Panc1 (cell line): ENCODE data around the gene TIMM17A. TPM values are rescaled to one million over a fixed set of nuclear protein-coding genes. Genes with fewer than 3 reads are reported as not detected.

Experiments used
- ATAC-seq: fragments of 200-7000 bp; cut with Tn5 transposase; 2 replicates; pipeline ENCODE4 v1.9.1; 2020; ENCODE audit warnings: mild to moderate bottlenecking, moderate library complexity
- BruUV-seq: library from RNA; stranded (reverse); fragments of 400-500 nt; replicated peaks from 2 replicates; lab custom pipeline; 2021; lab: Mats Ljungman, UMichigan
- CTCF ChIA-PET: fragments of 300-600 bp; sonication (Branson Sonifier 250); formaldehyde crosslinking; loops from one replicate; lab custom pipeline; 2022; ENCODE audit warnings: antibody characterized with exemption; lab: Charles Lee
- POLR2A ChIA-PET: fragments of 300-600 bp; sonication (Branson Sonifier 250); formaldehyde crosslinking; loops from one replicate; lab custom pipeline; 2022; ENCODE audit warnings: antibody characterized with exemption; lab: Charles Lee
- DNase-seq: peaks from one replicate; pipeline ENCODE4 v3.0.0-alpha.2; 2010; ENCODE audit warnings: low read depth, low spot score
- H3K27ac ChIP-seq: 2 replicates; pipeline ENCODE4 v1.5.1; 2011; ENCODE audit warnings: mild to moderate bottlenecking, low read length, inconsistent platforms
- H3K27me3 ChIP-seq: fragments of 200-500 bp; sonication (Bioruptor generic); 2 replicates; pipeline ENCODE4 v1.6.0; 2014; ENCODE audit warnings: low read length, inconsistent platforms; ENCODE audit not compliant: control insufficient read depth, insufficient read depth
- H3K36me3 ChIP-seq: fragments of 200-500 bp; sonication (Bioruptor generic); 2 replicates; pipeline ENCODE4 v1.5.1; 2014; ENCODE audit warnings: inconsistent platforms, mild to moderate bottlenecking, low read length, moderate library complexity; ENCODE audit not compliant: control insufficient read depth, insufficient read depth
- H3K4me1 ChIP-seq: 2 replicates; pipeline ENCODE4 v1.5.1; 2011; ENCODE audit warnings: inconsistent platforms, mild to moderate bottlenecking, low read length, moderate library complexity; ENCODE audit not compliant: control insufficient read depth, insufficient read depth
- H3K4me3 ChIP-seq, 2 experiments: 2 replicates each; pipeline ENCODE4 v1.5.1; 2011 to 2012; ENCODE audit warnings: low read depth in 2 of 2, low read length in 2 of 2, mild to moderate bottlenecking in 2 of 2, inconsistent platforms in 1 of 2, moderate library complexity in 1 of 2
- H3K9me3 ChIP-seq: fragments of 200-500 bp; sonication (Bioruptor generic); 2 replicates; pipeline ENCODE4 v1.5.1; 2014; ENCODE audit warnings: low read depth, mild to moderate bottlenecking, inconsistent platforms, low read length, moderate library complexity; ENCODE audit not compliant: control insufficient read depth, insufficient read depth
- POLR2AphosphoS5 ChIP-seq: IDR thresholded peaks from 2 replicates; pipeline ENCODE4 v1.6.1; 2012; ENCODE audit warnings: mild to moderate bottlenecking, low read depth, low read length, moderate library complexity
- SIN3A ChIP-seq: IDR thresholded peaks from 2 replicates; pipeline ENCODE4 v1.6.1; 2012; ENCODE audit warnings: low read depth, mild to moderate bottlenecking, low read length, moderate library complexity, borderline replicate concordance; ENCODE audit not compliant: insufficient read depth
- TCF7L2 ChIP-seq: IDR thresholded peaks from 2 replicates; pipeline ENCODE4 v1.6.1; 2011; ENCODE audit warnings: mild to moderate bottlenecking, low read depth, low read length, inconsistent platforms
- in situ Hi-C: cut with HindIII; loops from 2 replicates; pipeline ENCODE4 v1.10.0; 2016; ENCODE audit warnings: low sequenced_read_pairs, low pct_unique_long_range_greater_than_20kb
- intact Hi-C: fragments of 100-400 bp; cut with micrococcal nuclease; formaldehyde crosslinking; loops from one replicate; pipeline ENCODE4 v1.10.0; 2022; ENCODE audit not compliant: unreplicated experiment
- total RNA-seq: library from RNA; stranded (reverse); gene quantifications from one replicate; pipeline ENCODE4 v1.2.1, GENCODE V29; 2021; ENCODE audit not compliant: unreplicated experiment
- TF ChIP-seq, protein P1 (sequence below), 2 experiments: IDR thresholded peaks; 2 replicates each; pipeline ENCODE4 v1.6.1; 2011 to 2012; ENCODE audit warnings: low read depth in 2 of 2, control low read depth in 1 of 2, low read length in 1 of 2, mild to moderate bottlenecking in 1 of 2, moderate library complexity in 1 of 2; ENCODE audit not compliant: insufficient read depth in 1 of 2
- TF ChIP-seq, protein P2 (sequence below): fragments of 450-650 bp; IDR thresholded peaks from 2 replicates; pipeline ENCODE4 v1.5.1; 2017; ENCODE audit warnings: mild to moderate bottlenecking

Gene TIMM17A
- total RNA-seq, 1 experiment from 2014 or later: 118 TPM

DNA sequence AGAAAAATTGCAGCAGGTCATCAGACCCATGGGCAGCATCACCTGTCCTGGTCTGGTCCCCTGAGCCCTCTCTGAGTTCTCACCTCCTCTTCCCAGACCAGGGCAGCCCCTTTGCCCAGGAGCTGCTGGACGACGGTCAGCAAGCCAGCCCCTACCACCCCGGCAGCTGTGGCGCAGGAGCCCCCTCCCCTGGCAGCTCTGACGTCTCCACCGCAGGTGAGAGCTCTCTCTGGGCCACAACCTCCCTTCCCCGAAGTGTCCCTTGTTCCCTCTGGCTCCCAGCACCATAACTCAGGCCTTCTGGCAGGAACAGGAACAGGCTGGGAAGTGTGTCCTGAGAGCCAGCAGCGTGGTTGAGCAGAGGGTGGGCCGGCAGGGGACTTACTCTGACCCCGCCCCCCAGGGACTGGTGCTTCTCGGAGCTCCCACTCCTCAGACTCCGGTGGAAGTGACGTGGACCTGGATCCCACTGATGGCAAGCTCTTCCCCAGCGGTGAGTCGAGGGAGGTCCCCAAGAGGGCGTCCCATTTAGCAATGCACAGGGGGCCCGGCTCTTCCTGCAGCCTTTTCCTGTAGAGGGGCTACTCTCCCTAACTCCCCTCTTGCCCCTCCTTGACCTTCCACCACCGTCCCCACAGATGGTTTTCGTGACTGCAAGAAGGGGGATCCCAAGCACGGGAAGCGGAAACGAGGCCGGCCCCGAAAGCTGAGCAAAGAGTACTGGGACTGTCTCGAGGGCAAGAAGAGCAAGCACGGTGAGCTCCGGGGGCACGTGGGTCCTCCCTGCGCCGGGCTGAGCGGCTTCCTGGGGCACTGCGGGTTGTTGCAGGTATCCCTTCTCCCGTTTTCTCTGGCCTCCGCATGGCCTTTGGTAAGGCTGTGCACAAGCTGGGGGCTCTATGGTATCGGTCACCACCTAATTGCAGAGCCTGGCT, 57.5 kb downstream of the TIMM17A start:
- Histone ChIP-seq H3K9me3 (no peaks in the 10 kb centered on the region), H3K27me3 (no peaks in the 10 kb centered on the region), H3K36me3 (peaks cover 7% of the 10 kb centered on the region; the same call in 1 of the 2 replicates), H3K4me3 (peak overlapping the region; percentile 41 to 72), H3K27ac (peak overlapping the region; percentile 68), H3K4me1 (peaks cover 60% of the 10 kb centered on the region)
- no peak for DNase-seq
- TF ChIP-seq, protein P1, sequence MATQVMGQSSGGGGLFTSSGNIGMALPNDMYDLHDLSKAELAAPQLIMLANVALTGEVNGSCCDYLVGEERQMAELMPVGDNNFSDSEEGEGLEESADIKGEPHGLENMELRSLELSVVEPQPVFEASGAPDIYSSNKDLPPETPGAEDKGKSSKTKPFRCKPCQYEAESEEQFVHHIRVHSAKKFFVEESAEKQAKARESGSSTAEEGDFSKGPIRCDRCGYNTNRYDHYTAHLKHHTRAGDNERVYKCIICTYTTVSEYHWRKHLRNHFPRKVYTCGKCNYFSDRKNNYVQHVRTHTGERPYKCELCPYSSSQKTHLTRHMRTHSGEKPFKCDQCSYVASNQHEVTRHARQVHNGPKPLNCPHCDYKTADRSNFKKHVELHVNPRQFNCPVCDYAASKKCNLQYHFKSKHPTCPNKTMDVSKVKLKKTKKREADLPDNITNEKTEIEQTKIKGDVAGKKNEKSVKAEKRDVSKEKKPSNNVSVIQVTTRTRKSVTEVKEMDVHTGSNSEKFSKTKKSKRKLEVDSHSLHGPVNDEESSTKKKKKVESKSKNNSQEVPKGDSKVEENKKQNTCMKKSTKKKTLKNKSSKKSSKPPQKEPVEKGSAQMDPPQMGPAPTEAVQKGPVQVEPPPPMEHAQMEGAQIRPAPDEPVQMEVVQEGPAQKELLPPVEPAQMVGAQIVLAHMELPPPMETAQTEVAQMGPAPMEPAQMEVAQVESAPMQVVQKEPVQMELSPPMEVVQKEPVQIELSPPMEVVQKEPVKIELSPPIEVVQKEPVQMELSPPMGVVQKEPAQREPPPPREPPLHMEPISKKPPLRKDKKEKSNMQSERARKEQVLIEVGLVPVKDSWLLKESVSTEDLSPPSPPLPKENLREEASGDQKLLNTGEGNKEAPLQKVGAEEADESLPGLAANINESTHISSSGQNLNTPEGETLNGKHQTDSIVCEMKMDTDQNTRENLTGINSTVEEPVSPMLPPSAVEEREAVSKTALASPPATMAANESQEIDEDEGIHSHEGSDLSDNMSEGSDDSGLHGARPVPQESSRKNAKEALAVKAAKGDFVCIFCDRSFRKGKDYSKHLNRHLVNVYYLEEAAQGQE (IDR thresholded peaks at IDR 0.05; ENCODE audit: insufficient read depth in 1 of 2, low read depth in 2 of 2, low read length in 1 of 2): no peak
- TF ChIP-seq, protein P2, sequence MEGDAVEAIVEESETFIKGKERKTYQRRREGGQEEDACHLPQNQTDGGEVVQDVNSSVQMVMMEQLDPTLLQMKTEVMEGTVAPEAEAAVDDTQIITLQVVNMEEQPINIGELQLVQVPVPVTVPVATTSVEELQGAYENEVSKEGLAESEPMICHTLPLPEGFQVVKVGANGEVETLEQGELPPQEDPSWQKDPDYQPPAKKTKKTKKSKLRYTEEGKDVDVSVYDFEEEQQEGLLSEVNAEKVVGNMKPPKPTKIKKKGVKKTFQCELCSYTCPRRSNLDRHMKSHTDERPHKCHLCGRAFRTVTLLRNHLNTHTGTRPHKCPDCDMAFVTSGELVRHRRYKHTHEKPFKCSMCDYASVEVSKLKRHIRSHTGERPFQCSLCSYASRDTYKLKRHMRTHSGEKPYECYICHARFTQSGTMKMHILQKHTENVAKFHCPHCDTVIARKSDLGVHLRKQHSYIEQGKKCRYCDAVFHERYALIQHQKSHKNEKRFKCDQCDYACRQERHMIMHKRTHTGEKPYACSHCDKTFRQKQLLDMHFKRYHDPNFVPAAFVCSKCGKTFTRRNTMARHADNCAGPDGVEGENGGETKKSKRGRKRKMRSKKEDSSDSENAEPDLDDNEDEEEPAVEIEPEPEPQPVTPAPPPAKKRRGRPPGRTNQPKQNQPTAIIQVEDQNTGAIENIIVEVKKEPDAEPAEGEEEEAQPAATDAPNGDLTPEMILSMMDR: no peak
- TF ChIP-seq TCF7L2 (no peak), POLR2AphosphoS5 (no peak), SIN3A (no peak)
- ChIA-PET POLR2A (interaction anchor here (0.5 kb wide), 1 partner anchor 101 kb away, joined by 5 read pairs; no protein-coding TSS in a partner anchor), CTCF (interaction anchor here (0.5 kb wide), 1 partner anchor 110 kb away, joined by 8 read pairs; no protein-coding TSS in a partner anchor)
- in situ Hi-C loops: no loop called here
- no TSS peak for BruUV-seq
- intact Hi-C loops: no loop called here
- ATAC-seq: no peak

DNA sequence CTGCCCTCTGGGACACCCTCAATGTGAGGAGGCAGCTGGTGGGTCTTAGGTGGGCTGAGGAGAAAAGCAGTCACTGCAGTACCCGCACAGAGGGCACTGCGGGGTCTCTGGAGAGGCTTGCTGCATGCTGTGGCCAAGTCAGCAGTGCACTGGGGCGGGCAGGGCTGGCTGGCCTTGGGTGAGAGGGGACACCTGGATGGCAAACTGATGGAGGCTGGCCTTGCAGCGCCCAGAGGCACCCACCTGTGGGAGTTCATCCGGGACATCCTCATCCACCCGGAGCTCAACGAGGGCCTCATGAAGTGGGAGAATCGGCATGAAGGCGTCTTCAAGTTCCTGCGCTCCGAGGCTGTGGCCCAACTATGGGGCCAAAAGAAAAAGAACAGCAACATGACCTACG, 58.3 kb downstream of the TIMM17A start:
- DNase-seq: no peak
- in situ Hi-C loops: no loop called here
- Histone ChIP-seq H3K27ac (peak overlapping the region; percentile 84), H3K36me3 (peaks cover 7% of the 10 kb centered on the region; the same call in 1 of the 2 replicates), H3K27me3 (no peaks in the 10 kb centered on the region), H3K4me1 (peaks cover 61% of the 10 kb centered on the region), H3K4me3 (peak overlapping the region; percentile 41 to 72), H3K9me3 (no peaks in the 10 kb centered on the region)
- POLR2A ChIA-PET: interaction anchor here (0.5 kb wide), 1 partner anchor 100 kb away, joined by 5 read pairs; no protein-coding TSS in a partner anchor
- intact Hi-C loops: no loop called here
- CTCF ChIA-PET: interaction anchor here (0.6 kb wide), 1 partner anchor 98 kb away, joined by 3 read pairs; no protein-coding TSS in a partner anchor
- no peak for ATAC-seq
- no TSS peak for BruUV-seq
- no peak for TF ChIP-seq TCF7L2
- TF ChIP-seq SIN3A: no peak
- TF ChIP-seq, protein P2: no peak
- TF ChIP-seq, protein P1 (IDR thresholded peaks at IDR 0.05; ENCODE audit: insufficient read depth in 1 of 2, low read depth in 2 of 2, low read length in 1 of 2): no peak
- TF ChIP-seq POLR2AphosphoS5: no peak
